ENCODE data around the gene DEPDC1B.
A peak's percentile ranks its signal among the peaks of the same experiment; 100 is the strongest.

DEPDC1B gene

GRCh38 chr5:60598424-60598823 is 101.5 kb downstream of the DEPDC1B start:
- H3K9me2 ChIP-seq (replicated peaks; ENCODE audit: low read depth, low read length) = no peaks in the 10 kb centered on the region
- peak overlapping the region; percentile 54 for H3K4me2 ChIP-seq (ENCODE audit: low read depth, low read length, poor library complexity, severe bottlenecking)
- peaks cover 16% of the 10 kb centered on the region; the same call in 1 of the 2 replicates for H3F3A ChIP-seq (ENCODE audit: low read depth)
- H3K27me3 ChIP-seq (ENCODE audit: insufficient read depth, low read length, poor library complexity, severe bottlenecking) = no peaks in the 10 kb centered on the region
- H4K20me1 ChIP-seq (ENCODE audit: insufficient read depth, low read length, poor library complexity, severe bottlenecking) = peaks cover 6% of the 10 kb centered on the region
- H3K4me1 ChIP-seq (ENCODE audit: insufficient read depth, low read length, poor library complexity, severe bottlenecking) = peaks cover 18% of the 10 kb centered on the region
- H3K36me3 ChIP-seq (ENCODE audit: insufficient read depth, low read length) = peaks cover 41% of the 10 kb centered on the region; the same call in 1 of the 2 replicates
- no peak for TF ChIP-seq EZH2phosphoT487 (IDR thresholded peaks at IDR 0.05; ENCODE audit: borderline replicate concordance)
- TF ChIP-seq, protein P1, sequence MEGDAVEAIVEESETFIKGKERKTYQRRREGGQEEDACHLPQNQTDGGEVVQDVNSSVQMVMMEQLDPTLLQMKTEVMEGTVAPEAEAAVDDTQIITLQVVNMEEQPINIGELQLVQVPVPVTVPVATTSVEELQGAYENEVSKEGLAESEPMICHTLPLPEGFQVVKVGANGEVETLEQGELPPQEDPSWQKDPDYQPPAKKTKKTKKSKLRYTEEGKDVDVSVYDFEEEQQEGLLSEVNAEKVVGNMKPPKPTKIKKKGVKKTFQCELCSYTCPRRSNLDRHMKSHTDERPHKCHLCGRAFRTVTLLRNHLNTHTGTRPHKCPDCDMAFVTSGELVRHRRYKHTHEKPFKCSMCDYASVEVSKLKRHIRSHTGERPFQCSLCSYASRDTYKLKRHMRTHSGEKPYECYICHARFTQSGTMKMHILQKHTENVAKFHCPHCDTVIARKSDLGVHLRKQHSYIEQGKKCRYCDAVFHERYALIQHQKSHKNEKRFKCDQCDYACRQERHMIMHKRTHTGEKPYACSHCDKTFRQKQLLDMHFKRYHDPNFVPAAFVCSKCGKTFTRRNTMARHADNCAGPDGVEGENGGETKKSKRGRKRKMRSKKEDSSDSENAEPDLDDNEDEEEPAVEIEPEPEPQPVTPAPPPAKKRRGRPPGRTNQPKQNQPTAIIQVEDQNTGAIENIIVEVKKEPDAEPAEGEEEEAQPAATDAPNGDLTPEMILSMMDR (conservative IDR thresholded peaks at IDR 0.05; ENCODE audit: low read length) = no peak
- H3K4me3 ChIP-seq (ENCODE audit: low read length, poor library complexity, severe bottlenecking) = no peak overlapping the region
- no peaks in the 10 kb centered on the region for H3K79me2 ChIP-seq (ENCODE audit: insufficient read depth, low read length)
- H3K9me3 ChIP-seq (ENCODE audit: insufficient read depth, low read depth, low read length) = no peaks in the 10 kb centered on the region
- no peak overlapping the region for H2AFZ ChIP-seq (ENCODE audit: low read length)
- H3K9ac ChIP-seq (ENCODE audit: low read depth, low read length, poor library complexity, severe bottlenecking) = no peak overlapping the region

DNA sequence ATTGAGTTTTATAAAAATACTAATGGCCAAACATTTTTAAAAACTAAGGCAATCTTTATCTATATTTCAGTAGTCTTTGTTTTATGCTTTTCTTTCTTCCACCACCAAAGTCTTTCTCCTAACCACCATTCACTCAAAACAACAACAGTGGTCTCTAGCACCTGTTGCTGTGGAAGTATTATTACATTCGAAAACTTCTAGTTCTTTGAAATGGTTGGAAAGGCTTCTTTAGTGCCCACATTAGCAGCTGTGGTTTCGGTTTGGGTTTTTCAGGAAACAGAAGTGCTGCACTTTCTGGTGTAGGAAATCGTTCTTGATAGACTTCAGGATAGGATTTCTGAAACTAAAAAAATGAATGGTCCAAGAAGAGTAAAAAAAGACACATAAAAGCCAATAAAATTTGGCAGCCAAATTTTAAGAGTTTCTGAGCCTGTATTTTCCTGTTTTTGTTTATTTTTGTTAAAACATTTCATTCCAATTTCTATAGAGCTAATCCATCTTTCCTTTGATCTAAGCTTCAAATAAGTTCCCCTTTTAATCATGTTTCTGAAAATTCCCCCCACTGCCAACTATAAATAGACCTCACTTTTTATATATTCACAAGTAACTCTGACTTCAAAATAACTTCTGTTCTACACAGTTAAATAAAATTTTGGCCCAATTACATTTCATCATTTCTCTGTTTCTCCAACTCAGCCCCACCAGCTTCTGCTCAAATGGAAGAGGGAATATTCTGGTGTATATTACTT is 102.2 kb downstream of the DEPDC1B start:
- Histone ChIP-seq H3K79me2 (ENCODE audit: insufficient read depth, low read length) (no peaks in the 10 kb centered on the region), H3K4me3 (ENCODE audit: low read length, poor library complexity, severe bottlenecking) (no peak overlapping the region), H3K9ac (ENCODE audit: low read depth, low read length, poor library complexity, severe bottlenecking) (no peak overlapping the region), H3K9me3 (ENCODE audit: insufficient read depth, low read depth, low read length) (no peaks in the 10 kb centered on the region), H2AFZ (ENCODE audit: low read length) (no peak overlapping the region), H3K4me2 (ENCODE audit: low read depth, low read length, poor library complexity, severe bottlenecking) (peak overlapping the region; percentile 54), H3F3A (ENCODE audit: low read depth) (peaks cover 16% of the 10 kb centered on the region; the same call in 1 of the 2 replicates), H3K27me3 (ENCODE audit: insufficient read depth, low read length, poor library complexity, severe bottlenecking) (no peaks in the 10 kb centered on the region), H4K20me1 (ENCODE audit: insufficient read depth, low read length, poor library complexity, severe bottlenecking) (peaks cover 6% of the 10 kb centered on the region), H3K36me3 (ENCODE audit: insufficient read depth, low read length) (peaks cover 34% of the 10 kb centered on the region; the same call in 1 of the 2 replicates), H3K4me1 (ENCODE audit: insufficient read depth, low read length, poor library complexity, severe bottlenecking) (peaks cover 18% of the 10 kb centered on the region), H3K9me2 (replicated peaks; ENCODE audit: low read depth, low read length) (no peaks in the 10 kb centered on the region)
- TF ChIP-seq, protein P1 (conservative IDR thresholded peaks at IDR 0.05; ENCODE audit: low read length) = no peak
- TF ChIP-seq EZH2phosphoT487 (IDR thresholded peaks at IDR 0.05; ENCODE audit: borderline replicate concordance) = peak; percentile 85

- peaks cover 16% of the 10 kb centered on the region; the same call in 1 of the 2 replicates for H3F3A ChIP-seq (ENCODE audit: low read depth)
- no peaks in the 10 kb centered on the region for H3K27me3 ChIP-seq (ENCODE audit: insufficient read depth, low read length, poor library complexity, severe bottlenecking)
- no peak overlapping the region for H3K4me3 ChIP-seq (ENCODE audit: low read length, poor library complexity, severe bottlenecking)
These were observed 105.1 kb downstream of the DEPDC1B start for GRCh38 chr5:60594715-60595477.

More at GRCh38 chr5:60594715-60595477, 105.1 kb downstream of the DEPDC1B start:
- H3K36me3 ChIP-seq (ENCODE audit: insufficient read depth, low read length) = peaks cover 15% of the 10 kb centered on the region; the same call in 1 of the 2 replicates
- H4K20me1 ChIP-seq (ENCODE audit: insufficient read depth, low read length, poor library complexity, severe bottlenecking) = peaks cover 6% of the 10 kb centered on the region
- H3K9me3 ChIP-seq (ENCODE audit: insufficient read depth, low read depth, low read length) = no peaks in the 10 kb centered on the region
- no peaks in the 10 kb centered on the region for H3K9me2 ChIP-seq (replicated peaks; ENCODE audit: low read depth, low read length)
- no peak overlapping the region for H3K4me2 ChIP-seq (ENCODE audit: low read depth, low read length, poor library complexity, severe bottlenecking)
- H3K9ac ChIP-seq (ENCODE audit: low read depth, low read length, poor library complexity, severe bottlenecking) = no peak overlapping the region
- H2AFZ ChIP-seq (ENCODE audit: low read length) = no peak overlapping the region
- TF ChIP-seq, protein P1 (conservative IDR thresholded peaks at IDR 0.05; ENCODE audit: low read length) = no peak
- TF ChIP-seq EZH2phosphoT487 (IDR thresholded peaks at IDR 0.05; ENCODE audit: borderline replicate concordance) = no peak
- no peaks in the 10 kb centered on the region for H3K79me2 ChIP-seq (ENCODE audit: insufficient read depth, low read length)
- H3K4me1 ChIP-seq (ENCODE audit: insufficient read depth, low read length, poor library complexity, severe bottlenecking) = peaks cover 18% of the 10 kb centered on the region

Data from Loucy (cell line).